Activated naive CD8-positive, alpha-beta T cell treated with anti-CD3 and anti-CD28 coated beads, Interleukin-2, amount 50 U/mL, for 24 hours (primary cell): ENCODE data around the gene SAMD4A.

Experiments used
- ATAC-seq: fragments of 150-1000 bp; cut with Tn5 transposase; one replicate; pipeline ENCODE4 v1.10.0; 2021
- DNase-seq: peaks from one replicate; pipeline ENCODE4 v3.0.0; 2021
- H3K27ac Mint-ChIP-seq: one replicate; pipeline ENCODE4 v1.8.0; 2021; ENCODE audit warnings: mild to moderate bottlenecking, mixed read lengths
- H3K27me3 Mint-ChIP-seq: one replicate; pipeline ENCODE4 v1.8.0; 2021; ENCODE audit warnings: mixed read lengths
- H3K36me3 Mint-ChIP-seq: one replicate; pipeline ENCODE4 v1.8.0; 2021; ENCODE audit warnings: low read depth, mixed read lengths
- H3K4me1 Mint-ChIP-seq: one replicate; pipeline ENCODE4 v1.8.0; 2021; ENCODE audit warnings: mixed read lengths
- H3K4me3 Mint-ChIP-seq: one replicate; pipeline ENCODE4 v1.8.0; 2021; ENCODE audit warnings: mild to moderate bottlenecking, moderate library complexity, mixed read lengths
- H3K9me3 Mint-ChIP-seq: one replicate; pipeline ENCODE4 v1.8.0; 2021; ENCODE audit warnings: mixed read lengths

SAMD4A gene

GRCh38 chr14:54822685-54823084, 255.8 kb downstream of the SAMD4A start:
- no peaks in the 10 kb centered on the region for H3K4me1 Mint-ChIP-seq
- H3K36me3 Mint-ChIP-seq: no peaks in the 10 kb centered on the region
- no peak overlapping the region for H3K27ac Mint-ChIP-seq
- no peak for DNase-seq
- no peak overlapping the region for H3K4me3 Mint-ChIP-seq
- H3K9me3 Mint-ChIP-seq: peaks cover 13% of the 10 kb centered on the region
- ATAC-seq: no peak
- peaks cover 7% of the 10 kb centered on the region for H3K27me3 Mint-ChIP-seq

- no peak overlapping the region for H3K27ac Mint-ChIP-seq
- peaks cover 7% of the 10 kb centered on the region for H3K27me3 Mint-ChIP-seq
- DNase-seq (no peak), ATAC-seq (no peak)
- H3K4me1 Mint-ChIP-seq: no peaks in the 10 kb centered on the region
- H3K9me3 Mint-ChIP-seq: peaks cover 13% of the 10 kb centered on the region
- no peaks in the 10 kb centered on the region for H3K36me3 Mint-ChIP-seq
- H3K4me3 Mint-ChIP-seq: no peak overlapping the region
Measured at GRCh38 chr14:54823757-54824549, 257.0 kb downstream of the SAMD4A start.

- Mint-ChIP-seq H3K27me3 (peaks cover 5% of the 10 kb centered on the region), H3K4me1 (no peaks in the 10 kb centered on the region), H3K9me3 (peaks cover 19% of the 10 kb centered on the region), H3K27ac (no peak overlapping the region), H3K36me3 (no peaks in the 10 kb centered on the region), H3K4me3 (no peak overlapping the region)
- DNase-seq (no peak), ATAC-seq (no peak)
Measured at GRCh38 chr14:54828037-54828436, 261.1 kb downstream of the SAMD4A start.

GRCh38 chr14:54829486-54830224, 262.7 kb downstream of the SAMD4A start:
- Mint-ChIP-seq H3K27ac (no peak overlapping the region), H3K4me1 (no peaks in the 10 kb centered on the region)

GRCh38 chr14:54830650-54831049, 263.7 kb downstream of the SAMD4A start:
- no peak for ATAC-seq
- no peaks in the 10 kb centered on the region for H3K36me3 Mint-ChIP-seq
- peaks cover 6% of the 10 kb centered on the region for H3K9me3 Mint-ChIP-seq
- no peak overlapping the region for H3K27ac Mint-ChIP-seq
- DNase-seq: no peak
- H3K4me3 Mint-ChIP-seq: no peak overlapping the region
- H3K4me1 Mint-ChIP-seq: no peaks in the 10 kb centered on the region
- peaks cover 5% of the 10 kb centered on the region for H3K27me3 Mint-ChIP-seq

More at GRCh38 chr14:54829486-54830224, 262.7 kb downstream of the SAMD4A start:
- DNase-seq: no peak
- Mint-ChIP-seq H3K4me3 (no peak overlapping the region), H3K36me3 (no peaks in the 10 kb centered on the region), H3K27me3 (peaks cover 5% of the 10 kb centered on the region), H3K9me3 (peaks cover 9% of the 10 kb centered on the region)
- ATAC-seq: no peak

- H3K4me3 Mint-ChIP-seq: no peak overlapping the region
- no peaks in the 10 kb centered on the region for H3K4me1 Mint-ChIP-seq
- no peak overlapping the region for H3K27ac Mint-ChIP-seq
- peaks cover 6% of the 10 kb centered on the region for H3K9me3 Mint-ChIP-seq
- DNase-seq: no peak
- no peaks in the 10 kb centered on the region for H3K36me3 Mint-ChIP-seq
- no peak for ATAC-seq
- H3K27me3 Mint-ChIP-seq: peaks cover 2% of the 10 kb centered on the region
Measured at GRCh38 chr14:54834081-54834480, 267.2 kb downstream of the SAMD4A start.

GRCh38 chr14:54834727-54835126, 267.8 kb downstream of the SAMD4A start:
- DNase-seq (no peak), ATAC-seq (no peak)
- peaks cover 2% of the 10 kb centered on the region for H3K27me3 Mint-ChIP-seq
- H3K36me3 Mint-ChIP-seq: no peaks in the 10 kb centered on the region
- no peaks in the 10 kb centered on the region for H3K4me1 Mint-ChIP-seq
- no peak overlapping the region for H3K4me3 Mint-ChIP-seq
- peaks cover 6% of the 10 kb centered on the region for H3K9me3 Mint-ChIP-seq
- H3K27ac Mint-ChIP-seq: no peak overlapping the region

GRCh38 chr14:54836231-54836630, 269.3 kb downstream of the SAMD4A start:
- H3K4me3 Mint-ChIP-seq: no peak overlapping the region

GRCh38 chr14:54837508-54838149, 270.7 kb downstream of the SAMD4A start:
- H3K4me1 Mint-ChIP-seq: no peaks in the 10 kb centered on the region
- no peak for ATAC-seq

More at GRCh38 chr14:54836231-54836630, 269.3 kb downstream of the SAMD4A start:
- ATAC-seq (no peak), DNase-seq (no peak)
- Mint-ChIP-seq H3K36me3 (peaks cover 8% of the 10 kb centered on the region), H3K4me1 (no peaks in the 10 kb centered on the region), H3K9me3 (peaks cover 4% of the 10 kb centered on the region), H3K27ac (no peak overlapping the region), H3K27me3 (peaks cover 2% of the 10 kb centered on the region)

GRCh38 chr14:54838931-54839512, 272.1 kb downstream of the SAMD4A start:
- Mint-ChIP-seq H3K9me3 (peaks cover 4% of the 10 kb centered on the region), H3K4me1 (no peaks in the 10 kb centered on the region), H3K36me3 (peaks cover 14% of the 10 kb centered on the region), H3K27me3 (no peaks in the 10 kb centered on the region), H3K4me3 (no peak overlapping the region), H3K27ac (no peak overlapping the region)
- no peak for ATAC-seq
- no peak for DNase-seq

More at GRCh38 chr14:54837508-54838149, 270.7 kb downstream of the SAMD4A start:
- H3K9me3 Mint-ChIP-seq: peaks cover 4% of the 10 kb centered on the region
- no peak overlapping the region for H3K4me3 Mint-ChIP-seq
- no peak for DNase-seq
- H3K27ac Mint-ChIP-seq: no peak overlapping the region
- H3K36me3 Mint-ChIP-seq: peaks cover 14% of the 10 kb centered on the region
- H3K27me3 Mint-ChIP-seq: no peaks in the 10 kb centered on the region

- Mint-ChIP-seq H3K27ac (no peak overlapping the region), H3K27me3 (no peaks in the 10 kb centered on the region), H3K4me1 (no peaks in the 10 kb centered on the region), H3K4me3 (no peak overlapping the region), H3K36me3 (peaks cover 18% of the 10 kb centered on the region), H3K9me3 (peaks cover 4% of the 10 kb centered on the region)
- no peak for ATAC-seq
- no peak for DNase-seq
Measured at GRCh38 chr14:54839701-54840119, 272.8 kb downstream of the SAMD4A start.

- peaks cover 18% of the 10 kb centered on the region for H3K36me3 Mint-ChIP-seq
- no peaks in the 10 kb centered on the region for H3K27me3 Mint-ChIP-seq
- H3K27ac Mint-ChIP-seq: no peak overlapping the region
- H3K4me3 Mint-ChIP-seq: no peak overlapping the region
- ATAC-seq (no peak), DNase-seq (no peak)
- H3K9me3 Mint-ChIP-seq: peaks cover 4% of the 10 kb centered on the region
- no peaks in the 10 kb centered on the region for H3K4me1 Mint-ChIP-seq
Measured at GRCh38 chr14:54840336-54840735, 273.4 kb downstream of the SAMD4A start.

GRCh38 chr14:54840798-54841197, 273.9 kb downstream of the SAMD4A start:
- ATAC-seq (no peak), DNase-seq (no peak)
- H3K9me3 Mint-ChIP-seq: peaks cover 4% of the 10 kb centered on the region
- H3K4me3 Mint-ChIP-seq: no peak overlapping the region
- no peak overlapping the region for H3K27ac Mint-ChIP-seq
- no peaks in the 10 kb centered on the region for H3K27me3 Mint-ChIP-seq
- H3K4me1 Mint-ChIP-seq: no peaks in the 10 kb centered on the region
- peaks cover 21% of the 10 kb centered on the region for H3K36me3 Mint-ChIP-seq
